NOMO-1 treated with dmso at 0.1 percent for 144 hours (cell line): ENCODE measurements around the gene MRPL18.
A peak's percentile ranks its signal among the peaks of the same experiment; 100 is the strongest.
"Not testable (repeated sequence)": the region's sequence is repeated elsewhere in the genome, so short reads cannot be mapped to it uniquely, and the experiment has no call there.

ENCODE experiments used
- DNase-seq: peaks from one replicate; lab custom pipeline; 2025; ENCODE audit not compliant: unreplicated experiment; lab: John Stamatoyannopoulos, UW

Gene MRPL18

GRCh38 chr6:159790149-159790955, at the start of gene MRPL18:
Gene MRPL18, plus strand, starts transcription at chr6:159790467. Its CDS starts 121 bp downstream, at chr6:159790588.
- DNase-seq: peak; percentile 98

- no peak for DNase-seq
Measured at GRCh38 chr6:159742165-159742564, 48.1 kb upstream of the MRPL18 start.

GRCh38 chr6:159745081-159745480, 45.2 kb upstream of the MRPL18 start:
- no peak for DNase-seq

GRCh38 chr6:159746759-159747158, 43.5 kb upstream of the MRPL18 start:
- no peak for DNase-seq

- DNase-seq: not testable (repeated sequence)
Measured at GRCh38 chr6:159748127-159748526, 42.1 kb upstream of the MRPL18 start.

GRCh38 chr6:159751448-159751847, 38.8 kb upstream of the MRPL18 start:
- no peak for DNase-seq

GRCh38 chr6:159753081-159753872, 37.0 kb upstream of the MRPL18 start:
- DNase-seq: no peak

GRCh38 chr6:159754401-159754800, 35.9 kb upstream of the MRPL18 start:
- no peak for DNase-seq

GRCh38 chr6:159754959-159755914, 35.0 kb upstream of the MRPL18 start:
- no peak for DNase-seq

GRCh38 chr6:159756508-159756907, 33.8 kb upstream of the MRPL18 start:
- no peak for DNase-seq

GRCh38 chr6:159758031-159759001, 32.0 kb upstream of the MRPL18 start:
- no peak for DNase-seq

- DNase-seq: no peak
Measured at GRCh38 chr6:159759645-159760044, 30.6 kb upstream of the MRPL18 start.

GRCh38 chr6:159760602-159761057, 29.6 kb upstream of the MRPL18 start:
- no peak for DNase-seq

GRCh38 chr6:159761129-159761872, 29.0 kb upstream of the MRPL18 start:
- DNase-seq: no peak

GRCh38 chr6:159761873-159762680, 28.2 kb upstream of the MRPL18 start, which contains the start of gene ACAT2:
Gene ACAT2, plus strand, starts transcription at chr6:159762045. Its CDS starts 43 bp downstream, at chr6:159762088.
- peak; percentile 92 for DNase-seq

GRCh38 chr6:159762681-159763293, 27.5 kb upstream of the MRPL18 start:
- DNase-seq: no peak

- DNase-seq: no peak
Measured at GRCh38 chr6:159766906-159767305, 23.4 kb upstream of the MRPL18 start.

- DNase-seq: no peak
Measured at GRCh38 chr6:159769470-159769869, 20.8 kb upstream of the MRPL18 start.
